GM18520 (cell line): ENCODE results near the gene TNFSF15.

ENCODE experiments used
- ATAC-seq: cut with Tn5 transposase; IDR thresholded peaks from one replicate; pipeline ENCODE4 v1.9.1; 2021; ENCODE audit not compliant: unreplicated experiment

TNFSF15 gene

GRCh38 chr9:114805670-114806525 is at the start of gene TNFSF15:
Gene TNFSF15, minus strand, starts transcription at chr9:114806039. Its CDS starts 27 bp downstream, at chr9:114806012.
- peak; percentile 85 for ATAC-seq

DNA sequence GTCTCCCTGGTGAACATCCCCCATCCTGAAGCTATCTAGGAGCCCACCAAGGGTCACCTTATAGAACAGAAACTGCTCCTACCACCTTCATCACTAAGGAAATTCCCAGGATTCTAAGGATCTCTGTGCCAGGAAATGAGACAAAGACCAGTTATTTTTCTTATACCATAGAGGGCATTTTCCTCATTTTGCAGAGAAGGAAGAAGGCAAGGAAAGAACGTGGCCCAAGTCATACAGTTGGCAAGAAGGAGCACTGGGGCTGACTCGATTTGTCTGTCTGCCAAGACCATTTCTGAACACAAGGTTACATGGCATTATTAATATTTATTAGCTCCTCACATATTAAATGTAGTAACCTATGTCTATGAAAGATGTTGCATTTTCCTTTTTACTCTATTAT is 49.6 kb upstream of the TNFSF15 start:
- no peak for ATAC-seq

DNA sequence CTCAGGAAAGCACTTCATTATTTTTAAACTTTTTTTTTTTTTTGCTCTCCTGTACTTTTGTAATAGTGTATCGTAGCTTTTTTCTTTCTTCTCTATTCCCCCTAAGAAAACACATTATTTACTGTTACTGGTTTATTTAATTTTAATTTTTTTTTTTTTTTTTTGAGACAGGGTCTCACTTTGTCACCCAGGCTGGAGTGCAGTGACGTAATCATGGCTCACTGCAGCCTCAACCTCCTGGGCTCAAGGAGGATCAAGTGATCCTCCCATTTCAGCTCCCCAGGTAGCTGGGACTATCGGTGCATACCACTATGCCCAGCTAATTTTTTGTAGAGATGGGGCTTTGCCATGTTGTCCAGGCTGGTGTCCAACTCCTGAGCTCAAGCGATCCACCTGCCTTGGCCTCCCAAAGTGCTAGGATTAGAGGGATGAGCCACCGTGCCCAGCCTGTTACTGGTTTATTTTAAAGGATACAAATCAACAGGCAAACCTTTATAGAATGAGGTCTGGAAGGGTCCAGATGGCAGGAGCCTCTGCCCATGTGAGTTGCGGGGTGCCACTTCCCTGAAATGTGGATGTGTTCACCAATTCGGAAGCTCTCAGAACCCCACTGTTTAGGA is 49.0 kb upstream of the TNFSF15 start:
- ATAC-seq, result no peak

DNA sequence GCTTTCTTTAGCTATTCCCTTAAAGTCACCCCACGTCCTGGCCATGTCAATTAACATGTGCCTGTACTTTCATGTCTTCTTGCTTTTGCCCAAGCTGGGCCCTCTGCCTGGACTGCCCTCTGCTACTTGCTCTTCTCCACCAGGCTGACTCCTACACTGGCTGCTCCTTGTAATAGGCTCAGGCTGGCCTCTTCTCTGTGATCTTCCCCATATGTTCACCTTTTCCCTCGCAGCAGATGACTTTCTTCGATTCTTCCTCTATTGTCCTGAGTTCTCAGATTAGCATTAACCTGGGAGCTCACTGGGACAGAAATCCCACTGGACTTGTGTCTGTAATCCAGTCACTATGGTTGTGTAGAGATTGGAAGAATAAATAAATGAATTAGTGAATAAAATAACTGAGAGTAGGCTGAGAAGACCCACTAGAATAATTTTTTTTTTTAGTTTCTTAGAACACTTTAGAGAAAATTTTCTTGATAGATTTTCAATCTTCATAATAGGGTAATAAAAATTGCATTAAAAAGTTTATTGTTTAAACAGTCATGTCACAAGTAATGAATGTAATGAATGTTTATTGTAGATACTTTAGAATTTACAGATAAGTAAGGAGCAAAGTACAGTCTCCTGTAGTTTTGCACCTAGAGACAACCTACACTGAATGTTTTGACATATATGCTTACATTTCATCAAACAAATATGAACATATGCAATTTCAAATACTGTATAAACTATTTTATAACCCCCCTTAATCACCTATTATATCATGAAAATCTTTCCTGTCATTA is 47.4 kb upstream of the TNFSF15 start:
- no peak for ATAC-seq

- ATAC-seq, result no peak
Observed at GRCh38 chr9:114852050-114852594, 46.3 kb upstream of the TNFSF15 start.

DNA sequence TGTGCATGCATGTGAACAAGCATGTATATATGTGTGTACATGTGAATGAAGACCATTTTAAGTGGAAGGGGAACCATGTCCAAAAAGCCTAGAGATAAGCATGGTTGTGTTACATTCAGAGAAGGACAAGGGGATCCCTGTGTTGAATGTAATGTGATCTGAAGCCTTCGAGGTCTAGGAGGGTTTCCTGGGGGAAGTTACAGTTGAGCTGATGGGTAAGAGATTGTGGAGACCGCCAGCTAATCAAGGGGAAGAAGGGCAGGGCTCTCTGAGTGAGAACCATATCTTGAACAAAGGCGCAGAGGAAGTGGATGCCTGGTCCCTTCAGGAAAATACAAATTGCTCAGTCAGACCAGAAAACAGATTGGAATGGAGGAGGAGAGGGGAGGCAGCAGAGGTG is 45.5 kb upstream of the TNFSF15 start:
- ATAC-seq, result no peak

DNA sequence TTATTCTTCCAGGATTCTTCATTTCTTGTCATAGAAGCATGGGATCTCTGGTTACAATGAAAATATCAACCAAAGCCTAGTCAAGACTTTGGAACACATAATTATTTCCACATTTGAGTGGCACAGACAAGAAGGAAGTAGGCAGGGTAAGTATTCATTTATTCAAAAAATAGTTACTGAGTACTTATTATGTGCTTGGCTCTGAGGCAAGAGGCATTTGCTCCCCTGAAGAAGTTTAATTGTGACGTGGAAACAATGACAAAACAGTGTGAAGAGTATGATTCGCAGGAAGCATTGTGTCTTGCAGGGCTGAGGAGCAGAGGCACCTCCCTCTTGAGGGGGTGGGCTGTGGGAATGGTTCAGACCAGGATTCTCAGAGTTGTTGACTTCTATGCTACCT is 45.0 kb upstream of the TNFSF15 start:
- no peak for ATAC-seq

DNA sequence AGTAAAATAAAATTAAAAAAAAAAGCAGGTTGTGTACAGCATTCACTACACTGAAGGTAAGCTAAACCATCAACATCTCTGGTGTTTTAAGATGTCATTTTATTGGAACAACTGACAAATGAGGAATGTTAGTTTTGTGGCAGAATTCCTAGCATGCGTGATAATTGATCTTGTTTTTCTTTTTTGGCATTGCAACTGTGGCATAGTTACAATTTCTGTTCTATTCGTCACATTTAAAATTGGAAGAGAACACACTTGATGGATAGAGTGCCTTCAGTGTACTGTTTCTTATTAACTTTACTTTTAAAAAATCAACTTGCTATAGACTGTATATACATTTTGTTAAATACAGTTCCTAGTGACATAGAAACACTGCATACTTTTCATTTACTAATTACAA is 43.6 kb upstream of the TNFSF15 start:
- ATAC-seq, result no peak

DNA sequence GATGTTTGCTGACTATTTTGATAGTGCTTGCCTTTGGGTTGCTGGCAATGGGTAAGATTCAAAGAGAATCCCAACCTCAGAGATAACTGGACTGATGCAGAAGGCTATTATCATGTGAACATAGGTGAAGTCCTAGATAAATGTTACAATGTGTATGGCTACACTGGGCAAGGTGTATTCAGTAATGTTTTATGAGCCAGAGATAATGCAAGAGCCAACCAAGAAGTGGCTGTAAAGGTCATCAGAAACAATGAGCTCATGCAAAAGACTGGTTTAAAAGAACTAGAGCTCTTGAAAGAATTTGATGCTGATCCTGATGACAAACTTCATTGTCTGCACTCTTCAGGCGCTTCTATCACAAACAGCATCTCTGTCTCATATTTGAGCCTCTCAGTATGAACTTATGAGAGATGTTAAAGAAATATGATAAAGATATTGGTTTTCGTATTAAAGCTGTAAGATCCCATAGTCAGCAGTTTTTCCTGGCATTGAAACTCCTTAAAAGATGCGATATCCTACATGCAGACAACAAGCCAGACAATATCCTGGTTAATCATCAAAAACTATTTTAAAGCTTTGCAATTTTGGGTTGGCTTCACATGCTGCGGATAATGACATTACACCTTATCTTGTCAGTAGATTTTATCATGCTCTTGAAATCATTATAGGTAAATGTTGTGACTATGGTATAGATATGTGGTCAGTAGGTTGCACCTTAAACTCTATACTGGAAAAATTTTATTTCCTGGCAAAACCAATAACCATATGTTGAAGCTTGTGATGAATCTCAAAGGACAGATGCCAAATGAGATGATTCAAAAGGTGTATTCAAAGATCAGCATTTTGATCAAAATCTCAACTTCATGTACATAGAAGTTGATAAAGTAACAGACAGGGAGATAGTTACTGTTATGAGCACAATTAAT is 41.9 kb upstream of the TNFSF15 start:
- ATAC-seq, result no peak

- ATAC-seq, result no peak
Observed at GRCh38 chr9:114845373-114845772, 39.5 kb upstream of the TNFSF15 start.

DNA sequence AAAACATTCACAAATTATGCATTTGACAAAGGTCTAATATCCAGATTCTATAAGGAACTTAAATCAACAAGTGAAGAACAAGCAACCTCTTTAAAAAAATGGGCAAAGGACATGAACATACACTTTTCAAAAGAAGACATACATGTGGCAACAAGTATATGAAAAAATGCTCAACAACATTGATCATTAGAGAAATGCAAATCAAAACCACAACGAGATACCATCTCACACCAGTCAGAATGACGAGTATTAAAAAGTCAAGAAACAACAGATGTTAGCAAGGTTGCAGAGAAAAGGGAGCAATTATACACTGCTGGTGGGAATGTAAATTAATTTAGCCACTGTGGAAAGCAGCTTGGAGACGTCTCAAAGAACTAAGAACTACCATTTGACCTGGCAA is 38.9 kb upstream of the TNFSF15 start:
- no peak for ATAC-seq

GRCh38 chr9:114837923-114838322 is 32.1 kb upstream of the TNFSF15 start:
- ATAC-seq, result no peak

- no peak for ATAC-seq
Observed at GRCh38 chr9:114836769-114837168, 30.9 kb upstream of the TNFSF15 start.

DNA sequence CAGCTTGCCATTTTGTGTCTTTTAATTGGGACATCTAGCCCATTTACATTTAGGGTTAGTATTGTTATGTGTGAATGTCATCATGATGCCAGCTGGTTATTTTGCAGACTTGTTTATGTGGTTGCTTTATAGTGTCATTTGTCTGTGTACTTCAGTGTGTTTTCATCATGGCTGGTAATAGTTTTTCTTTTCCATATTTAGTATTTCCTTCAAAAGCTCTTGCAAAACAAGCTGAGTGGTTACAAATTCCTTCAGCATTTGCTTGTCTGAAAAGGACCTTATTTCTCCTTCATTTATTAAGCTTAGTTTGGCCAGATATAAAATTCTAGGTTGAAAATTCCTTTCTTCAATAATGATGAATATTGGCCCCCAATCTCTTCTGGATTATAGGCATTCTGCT is 28.5 kb upstream of the TNFSF15 start:
- ATAC-seq, result no peak

DNA sequence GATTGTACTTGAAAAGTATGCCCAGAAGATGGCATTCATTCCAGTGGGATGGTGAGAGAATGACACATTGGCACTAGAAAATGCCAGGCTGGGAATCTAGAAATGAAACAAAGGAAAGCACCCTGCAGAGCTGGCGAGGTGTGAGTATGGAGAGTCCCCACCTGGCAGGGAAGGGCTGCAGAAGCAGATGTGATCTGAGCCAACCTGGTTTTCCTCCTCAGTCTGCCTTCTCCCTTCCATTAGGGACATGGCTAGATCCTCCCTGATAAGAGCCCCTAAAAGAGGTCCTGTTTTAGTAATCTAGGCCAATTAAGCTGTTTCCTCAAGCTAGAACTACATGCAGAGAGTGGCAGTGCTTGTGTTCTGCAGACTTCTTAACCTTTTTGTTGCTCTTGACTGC is 24.7 kb upstream of the TNFSF15 start:
- ATAC-seq, result no peak

DNA sequence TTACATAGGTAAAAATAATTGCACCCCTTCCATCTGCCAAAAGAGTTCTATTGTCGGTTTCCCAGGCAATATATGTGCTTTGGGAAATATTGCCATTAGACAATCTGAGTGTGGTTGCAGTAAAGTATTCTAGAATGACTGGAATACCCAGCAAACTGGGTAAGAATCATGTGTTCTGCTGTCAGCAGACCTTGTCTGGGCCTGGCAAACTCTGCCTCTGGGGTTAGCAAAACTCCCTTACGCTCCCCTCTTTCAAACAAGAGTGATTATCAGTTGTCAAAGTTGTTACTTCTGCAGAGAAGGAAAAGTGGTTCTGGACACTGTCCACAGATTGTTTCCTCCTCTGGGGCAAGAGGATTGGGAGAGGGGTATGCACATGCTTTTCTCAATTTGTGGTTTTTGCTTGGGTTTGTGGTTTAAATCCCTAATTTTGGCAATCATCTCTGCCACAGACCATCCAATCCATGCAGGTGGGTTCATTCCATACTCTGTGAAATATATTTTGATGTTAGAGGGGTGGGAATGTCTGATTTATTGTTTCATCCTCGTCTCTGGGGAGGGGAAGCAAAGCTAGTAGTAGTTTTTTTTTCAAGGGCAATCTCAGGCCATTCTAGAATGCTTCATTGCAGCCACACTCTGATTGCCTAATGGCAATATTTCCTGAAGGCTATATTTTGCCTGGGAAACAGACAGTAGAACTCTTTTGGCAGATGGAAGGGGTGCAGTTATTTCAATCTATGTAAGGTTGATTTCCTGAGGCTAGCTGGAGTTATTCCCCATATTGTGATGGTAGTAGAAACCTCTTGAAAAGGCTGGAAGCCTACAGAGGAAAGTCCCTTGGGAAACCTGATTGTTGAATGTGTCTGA is 24.0 kb upstream of the TNFSF15 start:
- ATAC-seq, result no peak

DNA sequence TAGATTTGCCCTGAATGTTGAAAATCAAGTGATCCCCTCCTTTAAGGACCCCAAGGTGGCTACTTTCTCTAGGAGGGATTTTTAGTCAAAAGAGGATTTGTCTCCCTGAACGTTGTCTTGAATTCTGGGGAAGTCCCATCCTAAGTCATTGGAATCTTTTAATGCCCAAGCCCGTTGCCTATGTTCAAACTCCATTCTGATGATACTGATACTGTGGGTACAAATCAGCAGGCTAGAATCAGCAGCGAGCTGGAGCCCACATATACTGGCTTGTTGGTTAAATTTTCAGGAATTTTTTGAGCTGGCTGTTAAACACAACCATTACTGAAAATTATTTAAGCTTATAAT is 22.4 kb upstream of the TNFSF15 start:
- ATAC-seq, result no peak

- no peak for ATAC-seq
Observed at GRCh38 chr9:114827641-114828302, 21.9 kb upstream of the TNFSF15 start.

- ATAC-seq, result no peak
Observed at GRCh38 chr9:114826431-114826830, 20.6 kb upstream of the TNFSF15 start.
